Measurements from ENCODE around the gene AP3D1.

DNA sequence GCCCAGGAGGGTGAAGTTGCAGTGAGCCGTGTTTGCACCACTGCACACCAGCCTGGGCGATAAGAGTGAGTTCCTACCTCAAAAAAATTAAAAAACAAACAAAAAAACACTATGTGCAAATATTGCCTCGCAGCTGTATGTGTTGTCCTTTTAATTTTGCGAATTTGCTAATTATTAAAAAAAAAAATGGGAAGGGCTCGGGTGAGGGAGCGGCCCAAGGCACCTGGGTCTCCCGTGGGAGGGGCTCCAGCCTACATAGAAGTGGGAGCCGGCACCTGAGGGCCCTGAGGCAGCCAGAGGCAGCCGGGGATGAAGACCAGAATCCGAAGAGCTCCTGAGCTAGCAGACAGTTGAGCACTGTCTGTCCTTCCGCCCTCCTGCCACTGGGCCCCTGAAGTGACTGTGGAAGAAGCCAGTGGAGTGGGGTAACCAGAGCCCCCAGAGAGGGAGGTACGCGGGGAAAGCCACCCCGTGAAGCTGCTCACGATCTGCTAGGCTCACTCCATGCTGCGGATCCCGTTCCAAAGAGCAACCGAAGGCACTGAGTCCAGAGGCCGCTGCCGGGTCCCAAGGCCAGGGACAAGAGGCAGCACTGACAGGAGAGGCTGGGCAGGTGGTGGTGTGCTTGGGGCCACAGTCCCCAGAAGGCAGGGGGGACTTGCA, 48.2 kb downstream of the AP3D1 start:
- peak in 1 of 3 donors; percentile 14 for TF ChIP-seq POLR2AphosphoS5 (IDR thresholded peaks at IDR 0.05)
- TF ChIP-seq, protein P1, sequence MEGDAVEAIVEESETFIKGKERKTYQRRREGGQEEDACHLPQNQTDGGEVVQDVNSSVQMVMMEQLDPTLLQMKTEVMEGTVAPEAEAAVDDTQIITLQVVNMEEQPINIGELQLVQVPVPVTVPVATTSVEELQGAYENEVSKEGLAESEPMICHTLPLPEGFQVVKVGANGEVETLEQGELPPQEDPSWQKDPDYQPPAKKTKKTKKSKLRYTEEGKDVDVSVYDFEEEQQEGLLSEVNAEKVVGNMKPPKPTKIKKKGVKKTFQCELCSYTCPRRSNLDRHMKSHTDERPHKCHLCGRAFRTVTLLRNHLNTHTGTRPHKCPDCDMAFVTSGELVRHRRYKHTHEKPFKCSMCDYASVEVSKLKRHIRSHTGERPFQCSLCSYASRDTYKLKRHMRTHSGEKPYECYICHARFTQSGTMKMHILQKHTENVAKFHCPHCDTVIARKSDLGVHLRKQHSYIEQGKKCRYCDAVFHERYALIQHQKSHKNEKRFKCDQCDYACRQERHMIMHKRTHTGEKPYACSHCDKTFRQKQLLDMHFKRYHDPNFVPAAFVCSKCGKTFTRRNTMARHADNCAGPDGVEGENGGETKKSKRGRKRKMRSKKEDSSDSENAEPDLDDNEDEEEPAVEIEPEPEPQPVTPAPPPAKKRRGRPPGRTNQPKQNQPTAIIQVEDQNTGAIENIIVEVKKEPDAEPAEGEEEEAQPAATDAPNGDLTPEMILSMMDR (IDR thresholded peaks at IDR 0.05 in 8 of 11, conservative IDR thresholded peaks at IDR 0.05 in 3 of 11): no peak

Data from spleen (tissue), 7 donors.